GM19463 (cell line): ENCODE measurements around the gene RELB.
A peak's percentile ranks its signal among the peaks of the same experiment; 100 is the strongest.

Experiments used
- ATAC-seq: cut with Tn5 transposase; IDR thresholded peaks from one replicate; pipeline ENCODE4 v1.9.1; 2021; ENCODE audit warnings: mild to moderate bottlenecking, moderate library complexity; ENCODE audit not compliant: unreplicated experiment

The RELB gene

DNA sequence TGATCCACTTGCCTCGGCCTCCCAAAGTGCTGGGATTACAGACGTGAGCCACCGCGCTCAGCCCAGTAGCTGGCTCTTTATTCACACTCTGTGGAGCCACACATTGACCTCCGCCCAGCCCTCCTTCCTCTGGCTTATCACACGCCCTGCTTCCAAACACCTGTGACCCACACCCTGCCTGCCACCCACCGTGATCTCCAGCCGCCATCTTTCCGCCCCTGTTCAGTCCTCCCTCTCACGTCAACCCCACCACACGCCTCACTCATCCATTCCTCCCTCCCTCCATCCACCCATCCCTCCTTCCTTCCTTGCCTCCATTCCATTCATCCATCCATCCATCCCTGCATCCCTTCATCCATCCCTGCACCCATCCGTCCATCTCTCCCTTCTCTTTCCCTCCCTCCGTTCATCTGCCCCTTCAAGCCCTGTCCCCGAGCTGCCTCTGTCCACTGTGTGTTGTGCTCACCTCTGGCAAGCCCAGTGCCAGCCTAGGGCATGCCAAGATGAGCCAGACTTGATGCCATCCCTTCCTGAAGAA is 57.4 kb downstream of the RELB start:
- no peak for ATAC-seq

DNA sequence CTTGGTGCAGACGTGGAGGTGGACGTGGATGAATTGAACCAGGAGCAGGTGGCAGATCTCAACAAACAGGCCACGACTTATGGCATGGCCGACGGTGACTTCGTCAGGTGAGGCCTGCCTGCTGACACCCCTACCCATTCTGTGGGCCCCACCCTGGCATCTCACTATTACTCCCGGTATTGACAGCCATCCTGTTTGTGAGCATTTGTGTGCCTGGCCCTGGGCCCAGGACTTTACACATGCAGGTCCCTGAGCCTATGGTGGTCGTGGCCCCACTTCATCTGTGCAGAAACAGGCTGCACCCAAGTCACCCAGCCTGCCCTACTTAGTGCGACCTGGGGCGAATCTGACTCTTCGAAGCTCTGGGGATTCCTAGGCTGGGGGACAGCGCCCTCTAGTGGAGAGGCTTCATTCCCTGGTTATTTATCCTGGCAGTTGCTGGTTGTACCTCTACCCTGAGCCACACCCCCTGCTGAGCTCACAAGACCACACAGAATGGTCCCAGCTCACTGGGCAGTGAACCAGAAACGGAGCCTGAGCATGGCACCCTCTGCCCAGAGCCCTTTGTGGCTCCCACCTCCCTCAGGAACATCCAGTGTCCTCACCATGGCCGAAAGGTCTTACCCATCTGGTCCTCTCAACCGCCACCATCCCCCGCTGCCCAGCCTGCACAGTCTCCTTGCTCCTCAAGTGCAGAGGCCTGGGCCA is 58.1 kb downstream of the RELB start:
- no peak for ATAC-seq

DNA sequence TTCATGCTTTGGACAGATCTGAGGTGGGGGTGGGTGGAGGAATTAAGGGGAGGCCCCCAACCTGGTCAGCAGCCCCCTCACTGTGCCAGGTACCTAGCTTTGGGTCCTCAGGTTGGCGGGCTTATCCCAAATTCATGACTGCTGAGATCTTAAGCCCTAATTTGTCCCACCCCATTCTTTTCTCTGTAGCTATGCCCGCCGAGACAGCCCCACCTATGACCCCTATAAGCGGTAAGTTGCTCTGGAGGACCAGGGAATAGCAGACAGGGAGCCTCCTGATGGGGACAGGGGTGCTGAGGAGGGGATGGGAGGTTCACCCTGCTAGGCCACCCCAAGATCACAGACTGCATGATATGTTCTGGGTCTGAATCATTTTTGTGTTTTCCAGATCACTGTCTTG is 60.7 kb downstream of the RELB start:
- ATAC-seq = no peak

DNA sequence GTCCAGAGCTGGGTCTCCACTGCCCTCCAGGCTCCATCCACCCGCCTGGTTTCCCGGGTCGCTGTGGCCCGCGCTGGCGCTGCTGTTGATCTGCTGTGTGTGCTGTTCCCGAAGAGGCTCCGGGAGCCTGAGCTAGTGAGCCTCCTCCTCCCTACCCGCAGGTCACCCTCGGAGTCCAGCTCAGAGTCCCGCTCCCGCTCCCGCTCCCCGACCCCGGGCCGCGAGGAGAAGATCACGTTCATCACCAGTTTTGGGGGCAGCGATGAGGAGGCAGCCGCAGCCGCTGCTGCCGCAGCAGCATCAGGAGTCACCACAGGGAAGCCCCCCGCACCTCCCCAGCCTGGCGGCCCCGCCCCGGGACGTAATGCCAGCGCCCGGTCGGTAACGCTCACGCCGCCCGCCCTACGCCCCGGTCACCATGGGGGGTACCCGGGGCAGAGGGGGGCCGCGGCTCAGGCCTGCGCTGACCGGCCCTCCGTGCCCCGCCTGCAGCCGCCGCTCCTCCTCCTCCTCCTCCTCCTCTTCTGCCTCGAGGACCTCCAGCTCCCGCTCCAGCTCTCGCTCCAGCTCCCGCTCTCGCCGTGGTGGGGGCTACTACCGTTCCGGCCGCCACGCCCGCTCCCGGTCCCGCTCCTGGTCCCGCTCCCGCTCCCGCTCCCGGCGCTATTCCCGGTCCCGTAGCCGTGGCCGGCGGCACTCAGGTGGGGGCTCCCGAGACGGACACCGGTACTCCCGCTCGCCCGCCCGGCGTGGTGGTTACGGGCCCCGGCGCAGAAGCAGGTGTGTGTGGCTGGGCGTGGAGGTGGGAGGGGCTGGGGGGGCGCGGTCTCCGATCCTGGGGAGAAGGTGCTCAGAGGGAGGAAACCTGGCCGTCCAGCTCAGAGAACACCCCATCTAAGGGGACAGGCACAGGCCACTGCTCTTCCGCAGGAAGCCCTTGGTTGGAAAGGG is 62.9 kb downstream of the RELB start:
- ATAC-seq = no peak

DNA sequence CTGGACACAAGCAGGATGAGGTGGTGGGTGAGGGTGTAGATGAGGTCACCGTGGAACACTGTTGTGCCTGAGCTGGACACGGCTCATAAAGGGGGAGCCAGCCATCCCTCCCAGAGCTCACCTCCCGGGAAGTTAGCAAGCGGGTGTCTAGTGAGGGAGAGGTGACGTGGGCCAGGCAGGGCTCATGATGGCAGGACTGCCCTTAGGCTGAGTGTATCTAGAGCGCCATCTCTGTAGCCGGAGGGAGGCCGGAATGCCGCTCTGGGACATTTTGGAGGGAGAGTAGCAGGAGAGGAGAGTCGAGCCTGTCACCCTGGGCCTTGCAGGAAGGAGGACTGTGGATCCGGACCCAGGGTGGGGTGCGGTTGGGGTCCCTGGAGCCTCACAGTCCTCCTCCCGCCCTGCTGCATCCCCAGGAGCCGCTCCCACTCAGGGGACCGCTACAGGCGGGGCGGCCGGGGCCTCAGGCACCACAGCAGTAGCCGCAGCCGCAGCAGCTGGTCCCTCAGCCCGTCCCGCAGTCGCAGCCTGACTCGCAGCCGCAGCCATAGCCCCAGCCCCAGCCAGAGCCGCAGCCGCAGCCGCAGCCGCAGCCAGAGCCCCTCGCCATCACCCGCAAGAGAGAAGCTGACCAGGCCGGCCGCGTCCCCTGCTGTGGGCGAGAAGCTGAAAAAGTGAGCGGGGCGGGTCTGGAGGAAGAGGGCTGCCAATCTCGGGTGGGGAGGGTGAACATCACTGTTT is 65.8 kb downstream of the RELB start:
- no peak for ATAC-seq

DNA sequence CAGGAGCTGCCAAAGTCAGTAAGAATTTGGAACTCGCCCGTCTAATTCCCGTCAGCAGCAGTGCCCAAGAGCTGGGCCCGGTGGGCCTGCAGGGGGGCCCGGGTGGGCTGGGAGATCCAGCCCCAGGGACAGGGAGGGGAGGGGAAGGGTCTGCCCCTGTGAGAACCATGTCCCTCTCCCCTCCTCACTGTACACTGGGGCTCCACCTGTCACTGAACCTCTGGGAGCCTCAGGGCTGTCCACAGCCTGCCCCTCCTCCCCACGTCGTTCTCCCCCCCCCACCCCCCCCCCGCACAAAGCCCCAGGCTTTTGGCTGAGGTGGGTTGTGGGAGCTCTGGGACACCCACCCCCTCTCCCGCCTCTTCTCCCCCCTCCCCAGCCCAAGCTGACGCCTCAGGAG is 66.8 kb downstream of the RELB start:
- no peak for ATAC-seq

DNA sequence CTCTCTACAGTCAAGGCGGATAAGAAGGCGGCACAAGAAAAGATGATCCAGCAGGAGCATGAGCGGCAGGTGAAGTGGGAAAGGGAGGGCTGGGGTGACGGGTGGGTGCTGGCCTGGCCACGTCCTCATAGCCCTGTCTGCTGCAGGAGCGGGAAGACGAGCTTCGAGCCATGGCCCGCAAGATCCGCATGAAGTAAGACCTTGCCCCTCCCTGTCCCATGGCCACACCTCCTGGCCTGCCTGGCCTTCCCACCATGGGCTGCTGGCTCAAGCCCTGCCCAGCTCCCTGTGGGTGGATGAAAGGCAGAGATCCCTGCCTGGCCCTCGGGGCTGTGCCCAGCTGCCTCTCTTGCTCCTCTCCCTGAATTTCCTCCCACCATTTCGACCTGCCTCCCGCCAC is 67.8 kb downstream of the RELB start:
- no peak for ATAC-seq

DNA sequence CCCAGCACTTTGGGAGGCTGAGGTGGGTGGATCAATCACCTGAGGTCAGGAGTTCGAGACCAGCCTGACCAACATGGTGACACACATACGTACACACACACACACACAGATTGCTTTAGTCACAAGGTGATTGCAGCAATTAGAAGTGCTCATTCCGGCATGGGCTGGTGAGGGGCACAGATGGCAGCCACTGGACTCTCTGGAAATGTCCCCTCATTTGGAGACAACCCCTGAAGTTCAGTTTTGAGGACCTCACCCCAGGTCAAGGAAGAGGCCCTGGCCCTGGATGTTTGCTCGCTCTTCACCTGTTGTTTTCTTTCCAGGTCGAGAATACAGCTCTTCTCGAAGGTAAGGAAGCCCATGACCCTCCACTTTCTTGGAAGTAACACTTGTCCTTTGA is 69.0 kb downstream of the RELB start:
- ATAC-seq = no peak

DNA sequence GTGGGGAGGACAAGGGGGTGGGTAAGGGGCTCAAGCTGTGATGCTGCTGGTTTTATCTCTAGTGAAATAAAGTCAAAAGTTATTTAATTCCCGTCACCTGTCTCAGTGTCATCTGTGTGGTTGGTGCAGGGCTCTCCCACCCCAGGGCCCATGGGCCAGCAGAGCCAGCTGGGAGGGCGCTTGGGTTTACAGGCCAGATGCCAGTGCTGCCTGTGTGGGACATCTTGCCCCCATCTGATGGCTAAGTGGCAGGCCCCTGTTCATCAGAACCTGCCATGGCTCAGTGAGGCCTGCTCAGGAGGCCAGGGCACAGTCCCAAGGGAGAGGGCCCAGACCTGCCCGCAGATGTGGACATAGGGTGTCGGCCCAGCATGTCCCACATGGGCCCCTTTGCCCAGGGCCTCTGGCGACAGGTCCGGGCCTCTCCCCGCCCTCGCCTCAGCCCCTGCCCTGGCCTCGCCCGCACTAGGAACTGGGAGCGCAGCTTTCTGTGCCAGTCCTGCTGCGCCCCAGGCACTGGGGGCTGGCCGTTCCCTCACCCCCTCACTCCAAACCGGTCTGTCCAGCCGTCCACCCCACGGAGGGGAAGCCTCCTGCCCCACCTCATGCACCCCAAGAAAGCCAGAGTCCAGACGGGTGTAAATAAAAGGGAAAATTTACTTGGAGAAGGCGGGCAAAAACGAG is 69.7 kb downstream of the RELB start:
- no peak for ATAC-seq

DNA sequence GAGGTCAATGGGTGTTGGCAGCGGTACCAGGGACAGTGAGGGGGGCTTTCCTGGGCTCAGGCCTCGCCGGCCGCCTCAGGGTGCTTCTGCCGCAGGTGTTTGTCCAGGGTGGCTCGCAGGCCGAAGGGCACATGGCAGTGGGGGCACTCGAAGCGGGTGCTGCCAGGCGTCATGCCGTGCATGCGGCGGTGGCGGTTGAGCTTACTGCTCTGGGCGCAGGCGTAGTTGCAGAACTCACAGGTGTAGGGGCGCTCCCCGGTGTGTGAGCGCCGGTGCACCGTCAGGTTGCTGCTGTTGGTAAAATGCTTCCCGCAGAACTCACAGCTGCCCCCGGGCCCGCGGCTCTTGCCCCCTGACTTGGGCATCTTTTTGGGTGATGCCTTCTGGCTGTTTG is 70.3 kb downstream of the RELB start:
- ATAC-seq = no peak

DNA sequence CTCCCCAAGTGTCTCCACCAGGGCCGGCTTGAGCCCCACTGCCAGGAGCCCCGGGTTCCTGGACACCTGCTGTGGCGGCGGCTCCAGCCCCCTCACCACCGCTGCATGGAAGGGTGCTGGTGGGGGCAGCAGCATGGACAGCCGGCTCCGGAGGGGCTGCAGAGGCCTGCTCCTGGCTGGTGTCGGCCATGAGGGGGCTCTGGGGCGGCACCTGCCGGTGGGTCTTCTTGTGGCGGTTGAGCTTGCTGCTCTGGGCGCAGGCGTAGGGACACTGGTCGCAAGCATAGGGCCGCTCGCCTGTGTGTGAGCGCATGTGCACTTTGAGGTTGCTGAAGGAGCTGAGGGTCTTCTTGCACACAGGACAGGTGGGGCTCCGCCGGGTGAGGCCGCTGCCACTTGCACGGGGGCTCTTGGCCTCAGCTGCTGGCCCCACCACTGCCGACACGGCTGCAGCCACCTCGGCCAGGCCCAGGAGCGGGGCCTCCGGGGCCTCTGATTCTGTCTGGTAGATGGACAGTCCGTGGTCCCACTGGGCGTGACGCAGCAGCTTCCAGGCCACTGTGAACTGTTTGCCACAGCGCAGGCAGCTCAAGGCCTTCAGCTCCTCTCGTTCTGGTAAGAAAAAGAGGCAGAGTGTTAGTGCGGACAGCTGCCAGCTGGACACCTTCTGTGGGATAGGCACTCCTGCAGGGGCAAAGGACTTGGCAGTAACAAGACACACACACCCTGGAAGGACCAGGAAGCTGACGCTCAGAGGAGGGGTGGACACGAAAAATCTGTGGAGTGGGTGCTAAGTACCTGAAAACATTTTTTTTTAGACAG is 70.9 kb downstream of the RELB start:
- no peak for ATAC-seq

DNA sequence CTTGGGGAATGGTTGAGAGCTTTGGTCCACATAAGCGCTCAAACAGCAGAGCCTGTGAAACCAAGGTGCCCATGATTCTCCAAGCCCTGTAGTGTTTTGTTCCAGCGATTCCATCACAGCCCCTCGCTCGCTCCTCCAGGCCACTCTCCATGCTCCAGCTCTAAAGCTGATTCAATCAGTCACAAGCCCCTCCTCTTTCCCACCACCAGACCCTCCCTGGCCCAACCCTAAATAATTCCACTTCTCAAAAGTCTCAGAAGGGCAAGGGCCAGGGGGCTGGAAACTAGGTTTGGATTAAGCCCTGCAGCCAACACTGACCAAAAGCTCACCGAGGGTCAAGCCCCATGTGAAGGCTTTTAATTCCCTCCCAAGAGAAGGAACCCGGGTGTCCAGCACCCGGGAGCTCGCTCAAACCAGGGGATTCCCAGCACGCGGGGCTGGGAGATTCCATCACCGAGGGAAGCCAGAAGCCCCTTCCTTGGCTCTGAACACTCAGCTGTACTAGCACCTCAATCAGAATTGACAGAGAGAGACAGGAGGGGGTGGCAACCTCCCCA is 73.6 kb downstream of the RELB start:
- no peak for ATAC-seq

DNA sequence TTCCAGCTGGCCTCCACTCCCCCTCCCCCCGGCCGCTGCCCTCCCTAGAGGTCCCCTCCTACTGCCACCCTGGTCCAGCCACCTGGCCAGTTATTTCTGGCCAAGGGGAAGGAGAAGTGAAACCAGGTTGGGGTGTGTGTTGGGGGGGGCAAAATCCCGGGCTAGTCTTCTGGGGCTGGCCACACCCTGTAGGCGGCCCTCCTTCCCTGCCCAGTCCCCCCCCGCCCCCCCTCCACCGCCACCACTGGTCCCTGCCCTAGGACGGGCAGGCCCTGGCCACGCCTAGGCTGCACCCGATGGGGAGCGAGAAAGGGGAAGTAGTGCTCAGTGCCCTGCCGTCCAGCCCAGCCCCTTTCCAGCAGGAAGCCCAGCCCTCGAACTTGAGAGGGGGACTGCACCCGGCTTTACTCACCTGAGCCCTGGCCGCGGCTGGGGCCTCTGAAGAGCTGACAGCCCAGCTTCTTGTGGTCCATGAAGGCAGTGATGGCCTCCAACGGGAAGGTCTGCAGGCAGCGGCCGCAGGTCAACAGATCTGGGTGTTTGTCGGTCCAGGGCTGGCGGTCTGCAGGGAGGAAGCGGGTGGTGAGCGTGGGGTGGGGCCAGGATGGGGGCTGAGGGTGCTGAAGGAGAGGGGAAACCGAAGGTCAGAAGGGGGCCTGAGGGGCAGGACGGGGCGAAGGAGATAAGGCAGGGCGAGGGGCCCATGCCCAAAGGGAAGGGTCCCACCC is 74.2 kb downstream of the RELB start:
- ATAC-seq = peak; percentile 60

DNA sequence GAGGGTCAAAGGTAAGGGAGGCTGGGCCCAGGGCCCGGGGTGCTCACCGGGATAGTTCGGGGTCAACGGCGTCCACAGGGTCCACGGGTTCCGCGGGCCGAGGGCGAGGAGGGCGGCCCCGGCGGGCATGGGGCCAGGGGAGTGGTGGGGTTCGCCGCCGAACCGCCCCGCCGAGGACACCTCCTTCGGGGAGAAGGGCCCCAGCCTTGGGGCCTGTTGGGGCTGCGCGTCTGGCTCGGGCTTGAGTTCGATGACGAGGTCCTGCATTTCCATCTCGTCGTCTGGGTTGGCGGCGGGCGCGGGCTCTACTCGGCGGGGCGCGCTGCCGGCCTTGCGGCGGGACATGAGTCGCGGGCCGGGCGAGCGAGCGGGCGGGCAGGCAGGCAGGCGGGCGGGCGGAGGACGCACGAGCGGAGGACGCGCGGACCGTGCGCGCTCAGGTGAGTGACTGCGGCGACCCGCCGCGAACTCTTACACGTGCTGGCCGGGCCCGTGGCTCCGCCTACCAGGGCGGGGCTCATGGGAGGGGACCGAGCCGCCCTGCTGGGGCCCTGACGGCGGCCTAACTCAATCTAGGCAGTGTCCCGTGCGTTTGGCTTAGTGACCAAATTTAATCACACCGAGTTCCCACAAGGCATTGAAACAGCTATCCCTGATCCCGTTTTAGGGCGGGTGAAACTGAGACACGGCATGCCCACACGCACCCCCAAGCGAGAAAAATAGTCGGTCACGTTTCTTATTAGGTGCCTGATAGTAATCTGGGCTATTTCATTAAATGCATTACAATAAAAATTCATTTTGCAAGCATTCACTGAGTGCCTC is 75.0 kb downstream of the RELB start, which contains the start of gene ZNF296:
TSS of gene ZNF296 (minus strand) at position 450 of the 822 bp plus-strand sequence. CDS start at position 345, 105 bp downstream.
- peak; percentile 45 for ATAC-seq

DNA sequence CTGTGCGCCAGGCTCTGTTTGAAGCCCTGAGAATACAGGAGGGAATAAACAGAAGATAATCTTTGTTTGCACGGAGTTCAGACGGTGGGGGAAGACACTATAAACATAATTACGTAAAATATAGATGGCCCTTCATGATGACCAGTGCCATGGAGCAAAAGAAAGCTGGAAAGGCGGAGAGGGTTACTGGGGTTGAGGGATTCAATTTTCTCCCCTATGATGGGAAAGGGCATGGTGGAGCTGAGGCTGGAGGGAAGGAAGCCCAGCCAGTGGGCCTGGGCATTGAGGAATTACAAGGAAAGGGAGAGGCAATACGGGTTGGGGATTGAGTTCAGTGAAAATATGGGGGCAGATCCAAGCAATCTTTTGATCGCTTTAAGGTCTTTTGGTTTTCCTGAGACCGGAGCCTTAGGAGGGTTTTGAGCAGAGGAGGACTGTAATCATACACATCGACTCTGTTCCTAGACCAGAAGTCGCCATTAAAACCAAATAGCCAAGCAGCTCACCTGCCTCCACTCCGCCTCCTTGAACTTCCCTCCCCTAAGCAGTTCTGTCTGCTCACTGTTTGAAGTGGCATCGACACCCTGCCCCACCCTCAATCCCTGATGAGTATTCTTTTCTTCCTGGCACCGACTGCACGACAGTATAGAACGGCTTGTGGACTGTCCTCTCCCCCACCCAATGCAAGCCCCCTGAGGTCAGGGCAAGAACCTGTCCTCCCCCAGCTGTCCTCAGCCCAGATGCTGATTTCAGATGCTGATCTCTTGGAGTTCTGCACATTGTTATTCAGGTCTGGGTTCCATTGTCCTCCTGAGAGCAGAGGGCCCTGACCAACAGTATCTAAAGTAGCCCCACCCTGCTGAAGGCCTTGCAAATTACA is 75.8 kb downstream of the RELB start:
- no peak for ATAC-seq

DNA sequence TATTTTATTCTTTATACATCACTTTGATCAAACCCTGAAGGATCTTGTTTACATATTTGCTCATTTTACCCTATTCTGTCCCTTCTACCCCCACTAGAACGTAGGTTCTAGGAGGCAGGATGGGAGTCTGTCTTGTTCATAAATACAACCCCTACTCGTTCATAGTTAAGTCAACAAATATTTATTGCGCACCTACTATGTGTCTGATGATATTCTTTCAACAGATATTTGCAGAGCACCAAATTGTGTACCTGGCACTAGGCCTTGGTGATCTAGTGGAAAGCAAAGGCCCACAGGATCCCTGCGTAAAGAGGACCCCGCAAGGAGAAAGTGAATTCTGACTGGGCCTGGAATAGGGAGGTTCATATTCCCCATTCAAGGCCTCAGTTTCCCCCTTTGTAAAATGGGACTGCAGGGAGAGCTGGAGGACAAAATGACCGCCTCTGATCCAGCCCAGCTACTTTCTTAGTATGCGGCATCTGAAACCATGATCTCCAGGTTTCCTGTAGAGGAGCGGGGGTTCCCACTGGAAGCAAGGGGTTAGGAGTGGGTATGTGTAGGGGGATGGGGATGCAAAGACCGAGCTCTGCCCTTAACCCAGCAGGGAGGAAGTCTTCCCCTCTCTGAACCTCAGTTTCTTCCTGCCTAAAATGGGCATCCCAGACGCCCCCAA is 77.3 kb downstream of the RELB start:
- ATAC-seq = no peak
